Right atrium auricular region (tissue), 2 donors: ENCODE results near the gene XRCC5. TPM values are rescaled to one million over a fixed set of nuclear protein-coding genes. Genes with fewer than 3 reads are reported as not detected.
"Not testable (repeated sequence)": the region's sequence is repeated elsewhere in the genome, so short reads cannot be mapped to it uniquely, and the experiment has no call there.

ENCODE experiments used
- DNase-seq: peaks from one replicate; pipeline ENCODE4 v3.0.0-alpha.2; 2019; ENCODE audit warnings: low spot score
- H3K27ac ChIP-seq, 2 donors: fragments of 200-600 bp; sonication (generic); 1 replicate in 1 of 2; 2 replicates in 1 of 2; pipeline ENCODE4 v1.5.1; 2016 to 2019
- H3K27me3 ChIP-seq, 2 donors: fragments of 200-600 bp; sonication (generic); one replicate each; pipeline versions ENCODE4 v1.5.1 to v1.6.0; 2017 to 2019
- H3K36me3 ChIP-seq: fragments of 200-600 bp; sonication (generic); one replicate; pipeline ENCODE4 v1.5.1; 2016
- H3K4me1 ChIP-seq, 2 donors: fragments of 200-600 bp; sonication (generic); one replicate each; pipeline versions ENCODE4 v1.5.1 to v1.6.0; 2017 to 2019
- H3K4me3 ChIP-seq, 2 donors: fragments of 200-600 bp; sonication (generic); 1 replicate in 1 of 2; 2 replicates in 1 of 2; pipeline ENCODE4 v1.5.1; 2017 to 2019; ENCODE audit warnings: mild to moderate bottlenecking in 1 of 2, moderate library complexity in 1 of 2
- H3K9me3 ChIP-seq, 2 donors: fragments of 200-600 bp; sonication (generic); one replicate each; pipeline ENCODE4 v1.5.1; 2019
- CTCF ChIP-seq, 2 donors: fragments of 200-600 bp; sonication (generic); IDR thresholded peaks; one replicate each; pipeline ENCODE4 v1.5.1; 2019; ENCODE audit warnings: antibody characterized with exemption in 2 of 2
- total RNA-seq, 2 donors: library from RNA; depleted of rRNA; stranded (reverse); fragments of >200 nt; gene quantifications; one replicate each; pipeline ENCODE4 v1.1.0, GENCODE V29; 2016

The XRCC5 gene
- total RNA-seq, 2 donors from 2014 or later, result 89.9 to 93.7 TPM

- Histone ChIP-seq H3K4me1 (no peaks in the 10 kb centered on the region), H3K4me3 (no peak overlapping the region), H3K27me3 (no peaks in the 10 kb centered on the region), H3K9me3 (no peaks in the 10 kb centered on the region), H3K27ac (no peak overlapping the region), H3K36me3 (peaks cover 79% of the 10 kb centered on the region)
- TF ChIP-seq CTCF (IDR thresholded peaks at IDR 0.05), result no peak
- DNase-seq, result no peak
Observed at GRCh38 chr2:216202626-216203250, 93.6 kb downstream of the XRCC5 start.

GRCh38 chr2:216205486-216205885, 96.3 kb downstream of the XRCC5 start:
- no peak for DNase-seq
- Histone ChIP-seq H3K4me1 (peaks cover 0 to 6% of the 10 kb centered on the region in 2 donors), H3K27ac (no peak overlapping the region), H3K27me3 (no peaks in the 10 kb centered on the region), H3K9me3 (no peaks in the 10 kb centered on the region), H3K36me3 (peaks cover 59% of the 10 kb centered on the region), H3K4me3 (no peak overlapping the region)
- no peak for TF ChIP-seq CTCF (IDR thresholded peaks at IDR 0.05)

- no peaks in the 10 kb centered on the region for H3K27me3 ChIP-seq
- no peak overlapping the region for H3K27ac ChIP-seq
- no peak for TF ChIP-seq CTCF (IDR thresholded peaks at IDR 0.05)
- H3K36me3 ChIP-seq, result peaks cover 52% of the 10 kb centered on the region
- H3K4me1 ChIP-seq, result peaks cover 0 to 12% of the 10 kb centered on the region in 2 donors
- no peak overlapping the region for H3K4me3 ChIP-seq
- DNase-seq, result no peak
- no peaks in the 10 kb centered on the region for H3K9me3 ChIP-seq
Observed at GRCh38 chr2:216206041-216206703, 97.0 kb downstream of the XRCC5 start.

- no peaks in the 10 kb centered on the region for H3K27me3 ChIP-seq
- no peak for DNase-seq
- H3K4me1 ChIP-seq, result peaks cover 0 to 13% of the 10 kb centered on the region in 2 donors
- no peak overlapping the region for H3K4me3 ChIP-seq
- no peaks in the 10 kb centered on the region for H3K9me3 ChIP-seq
- TF ChIP-seq CTCF (IDR thresholded peaks at IDR 0.05), result no peak
- no peak overlapping the region for H3K27ac ChIP-seq
- H3K36me3 ChIP-seq, result peaks cover 47% of the 10 kb centered on the region
Observed at GRCh38 chr2:216206821-216207220, 97.7 kb downstream of the XRCC5 start.

GRCh38 chr2:216208661-216209060, 99.5 kb downstream of the XRCC5 start:
- H3K36me3 ChIP-seq, result peaks cover 39% of the 10 kb centered on the region
- not testable (repeated sequence) for DNase-seq, H3K27me3 ChIP-seq, H3K27ac ChIP-seq, H3K9me3 ChIP-seq, H3K4me3 ChIP-seq
- peaks cover 0 to 13% of the 10 kb centered on the region in 2 donors for H3K4me1 ChIP-seq

GRCh38 chr2:216210701-216211540, 101.8 kb downstream of the XRCC5 start:
- no peak overlapping the region for H3K27ac ChIP-seq
- no peaks in the 10 kb centered on the region for H3K9me3 ChIP-seq
- peaks cover 17% of the 10 kb centered on the region for H3K36me3 ChIP-seq
- H3K27me3 ChIP-seq, result no peaks in the 10 kb centered on the region
- no peak for DNase-seq
- TF ChIP-seq CTCF (IDR thresholded peaks at IDR 0.05), result no peak
- H3K4me3 ChIP-seq, result no peak overlapping the region
- peaks cover 0 to 13% of the 10 kb centered on the region in 2 donors for H3K4me1 ChIP-seq
